HL-60 (cell line): ENCODE measurements around the gene POC1B.

ENCODE experiments used
- DNase-seq, 2 experiments: peaks; one replicate each; pipeline ENCODE4 v3.0.0-alpha.2; 2010 to 2020; ENCODE audit warnings: low read depth in 1 of 2, low spot score in 1 of 2
- H3K27ac ChIP-seq: fragments of 250-450 bp; sonication (Bioruptor Pico); replicated peaks from 2 replicates; pipeline ENCODE4 v1.5.1; 2020; ENCODE audit warnings: mild to moderate bottlenecking, moderate library complexity
- H3K27me3 ChIP-seq: fragments of 250-450 bp; sonication (Bioruptor Pico); 2 replicates; pipeline ENCODE4 v1.5.1; 2021; ENCODE audit warnings: mild to moderate bottlenecking, moderate library complexity; ENCODE audit not compliant: insufficient read depth, poor library complexity, severe bottlenecking
- H3K4me3 ChIP-seq: replicated peaks from 2 replicates; pipeline ENCODE4 v1.5.1; 2011; ENCODE audit warnings: mild to moderate bottlenecking, control low read depth, low read length; ENCODE audit not compliant: insufficient read depth
- CTCF ChIP-seq: IDR thresholded peaks from one replicate; pipeline ENCODE4 v1.5.1; 2011; ENCODE audit warnings: low read length, control low read depth, inconsistent platforms; ENCODE audit not compliant: insufficient read depth
- GABPA ChIP-seq: IDR thresholded peaks from 2 replicates; pipeline ENCODE4 v1.6.1; 2012; ENCODE audit warnings: low read depth
- POLR2AphosphoS5 ChIP-seq: IDR thresholded peaks from 2 replicates; pipeline ENCODE4 v1.6.1; 2012; ENCODE audit warnings: low read depth
- REST ChIP-seq: IDR thresholded peaks from 2 replicates; pipeline ENCODE4 v1.6.1; 2012; ENCODE audit warnings: low read depth; ENCODE audit not compliant: insufficient replicate concordance
- SPI1 ChIP-seq: IDR thresholded peaks from 2 replicates; pipeline ENCODE4 v1.6.1; 2012; ENCODE audit warnings: low read depth, mild to moderate bottlenecking, borderline replicate concordance

The POC1B gene

GRCh38 chr12:89412665-89413064 lies 113.2 kb downstream of the POC1B start:
- Histone ChIP-seq H3K27ac (no peak overlapping the region), H3K4me3 (no peak overlapping the region), H3K27me3 (no peaks in the 10 kb centered on the region)
- TF ChIP-seq SPI1, result no peak
- TF ChIP-seq REST, result no peak
- no peak for TF ChIP-seq CTCF
- no peak for TF ChIP-seq GABPA
- no peak for TF ChIP-seq POLR2AphosphoS5
- no peak for DNase-seq

GRCh38 chr12:89411846-89412245 lies 114.0 kb downstream of the POC1B start:
- Histone ChIP-seq H3K27ac (no peak overlapping the region), H3K27me3 (no peaks in the 10 kb centered on the region)
- no peak for TF ChIP-seq CTCF
- no peak for TF ChIP-seq GABPA
- no peak for TF ChIP-seq SPI1
- no peak for TF ChIP-seq POLR2AphosphoS5
- no peak for TF ChIP-seq REST

GRCh38 chr12:89411234-89411633 lies 114.6 kb downstream of the POC1B start:
- Histone ChIP-seq H3K4me3 (no peak overlapping the region), H3K27me3 (no peaks in the 10 kb centered on the region), H3K27ac (no peak overlapping the region)
- DNase-seq, result no peak
- TF ChIP-seq REST, result no peak
- no peak for TF ChIP-seq POLR2AphosphoS5
- no peak for TF ChIP-seq CTCF
- no peak for TF ChIP-seq SPI1
- no peak for TF ChIP-seq GABPA

More at GRCh38 chr12:89411846-89412245, 114.0 kb downstream of the POC1B start:
- DNase-seq, result no peak
- no peak overlapping the region for H3K4me3 ChIP-seq
